GM23338 (cell line): Measurements from ENCODE around the gene AGER. TPM values are rescaled to one million over a fixed set of nuclear protein-coding genes. Genes with fewer than 3 reads are reported as not detected.

Source experiments
- ATAC-seq: fragments of 200-7000 bp; cut with Tn5 transposase; 3 replicates; pipeline ENCODE4 v1.9.1; 2020
- DNase-seq: peaks from one replicate; pipeline ENCODE4 v3.0.0-alpha.2; 2015; ENCODE audit warnings: low spot score
- H2AFZ ChIP-seq: fragments of 200-600 bp; sonication (generic); 2 replicates; pipeline ENCODE4 v1.8.0; 2016; ENCODE audit warnings: antibody characterized with exemption, mild to moderate bottlenecking, moderate library complexity
- H3F3A ChIP-seq: fragments of 200-600 bp; sonication (generic); replicated peaks from 2 replicates; pipeline ENCODE4 v1.8.0; 2017; ENCODE audit warnings: antibody characterized with exemption, mixed run types, low read depth
- H3K27ac ChIP-seq: fragments of 200-600 bp; sonication (generic); 2 replicates; pipeline ENCODE4 v1.6.1; 2016; ENCODE audit warnings: low read depth
- H3K27me3 ChIP-seq: fragments of 200-600 bp; sonication (generic); 2 replicates; pipeline ENCODE4 v1.8.0; 2016; ENCODE audit warnings: mild to moderate bottlenecking, mixed run types, moderate library complexity; ENCODE audit not compliant: insufficient read depth
- H3K36me3 ChIP-seq: fragments of 200-600 bp; sonication (generic); 2 replicates; pipeline ENCODE4 v1.8.0; 2016; ENCODE audit warnings: mild to moderate bottlenecking; ENCODE audit not compliant: insufficient read depth
- H3K4me1 ChIP-seq: fragments of 200-600 bp; sonication (generic); 2 replicates; pipeline ENCODE4 v1.8.0; 2016; ENCODE audit warnings: mild to moderate bottlenecking, moderate library complexity; ENCODE audit not compliant: insufficient read depth
- H3K4me2 ChIP-seq: fragments of 200-600 bp; sonication (generic); 2 replicates; pipeline ENCODE4 v1.7.1; 2017; ENCODE audit warnings: mixed run types
- H3K4me3 ChIP-seq: fragments of 200-600 bp; sonication (generic); 2 replicates; pipeline ENCODE4 v1.6.1; 2016; ENCODE audit warnings: mixed run types
- H3K79me2 ChIP-seq: fragments of 200-600 bp; sonication (generic); replicated peaks from 2 replicates; pipeline ENCODE4 v1.8.0; 2017; ENCODE audit warnings: mild to moderate bottlenecking; ENCODE audit not compliant: insufficient read depth
- H3K9me2 ChIP-seq: fragments of 200-600 bp; sonication (generic); 2 replicates; pipeline ENCODE4 v1.8.0; 2017; ENCODE audit not compliant: insufficient read depth
- H4K20me1 ChIP-seq: fragments of 200-600 bp; sonication (generic); replicated peaks from 2 replicates; pipeline ENCODE4 v1.8.0; 2017; ENCODE audit warnings: mild to moderate bottlenecking; ENCODE audit not compliant: insufficient read depth
- H3K27ac Mint-ChIP-seq: 2 replicates; pipeline ENCODE4 v1.8.0; 2020; ENCODE audit warnings: inconsistent platforms, mild to moderate bottlenecking, moderate library complexity, mixed read lengths
- H3K27me3 Mint-ChIP-seq: 3 replicates; pipeline ENCODE4 v1.8.0; 2022; ENCODE audit warnings: low read depth, mild to moderate bottlenecking, moderate library complexity, mixed read lengths, inconsistent platforms; ENCODE audit not compliant: insufficient read depth, poor library complexity
- H3K36me3 Mint-ChIP-seq: 3 replicates; pipeline ENCODE4 v1.8.0; 2021; ENCODE audit warnings: low read depth, mild to moderate bottlenecking, inconsistent platforms, moderate library complexity, mixed read lengths
- H3K4me1 Mint-ChIP-seq: 3 replicates; pipeline ENCODE4 v1.8.0; 2020; ENCODE audit warnings: mild to moderate bottlenecking, inconsistent platforms, mixed read lengths
- H3K4me3 Mint-ChIP-seq: 3 replicates; pipeline ENCODE4 v1.8.0; 2021; ENCODE audit warnings: moderate library complexity, mild to moderate bottlenecking, inconsistent platforms, mixed read lengths
- H3K9me3 Mint-ChIP-seq: 3 replicates; pipeline ENCODE4 v1.8.0; 2020; ENCODE audit warnings: moderate library complexity, mild to moderate bottlenecking, inconsistent platforms, mixed read lengths
- CREB1 ChIP-seq: fragments of 250-450 bp; sonication (Bioruptor Pico); IDR thresholded peaks from 2 replicates; pipeline ENCODE4 v1.5.0; 2020; ENCODE audit warnings: low read depth, mild to moderate bottlenecking, moderate library complexity
- ETS1 ChIP-seq: IDR thresholded peaks from 2 replicates; pipeline ENCODE4 v1.6.1; 2016; ENCODE audit warnings: antibody characterized with exemption
- EZH2 ChIP-seq: fragments of 200-600 bp; sonication (generic); IDR thresholded peaks from one replicate; pipeline ENCODE4 v1.8.0; 2017; ENCODE audit warnings: antibody characterized with exemption, mild to moderate bottlenecking, low read depth; ENCODE audit not compliant: unreplicated experiment
- EZH2phosphoT487 ChIP-seq: fragments of 200-600 bp; sonication (generic); IDR thresholded peaks from one replicate; pipeline ENCODE4 v1.8.1; 2018; ENCODE audit warnings: antibody characterized with exemption; ENCODE audit not compliant: unreplicated experiment
- JUNB ChIP-seq: IDR thresholded peaks from one replicate; pipeline ENCODE4 v1.6.1; 2016; ENCODE audit warnings: antibody characterized with exemption; ENCODE audit not compliant: unreplicated experiment
- NANOG ChIP-seq: IDR thresholded peaks from 2 replicates; pipeline ENCODE4 v1.6.1; 2016; ENCODE audit warnings: antibody characterized with exemption, borderline replicate concordance
- POLR2AphosphoS5 ChIP-seq: IDR thresholded peaks from 2 replicates; pipeline ENCODE4 v1.6.1; 2016; ENCODE audit warnings: antibody characterized with exemption, low read depth
- STAT1 ChIP-seq: IDR thresholded peaks from one replicate; pipeline ENCODE4 v1.6.1; 2016; ENCODE audit warnings: antibody characterized with exemption; ENCODE audit not compliant: unreplicated experiment
- ZNF114 ChIP-seq: fragments of 250-450 bp; sonication (Bioruptor Pico); IDR thresholded peaks from 2 replicates; pipeline ENCODE4 v1.5.0; 2020; ENCODE audit warnings: mild to moderate bottlenecking, moderate library complexity
- polyA plus RNA-seq: library from polyadenylated mRNA; unstranded; fragments of >200 nt; fragmentation: Nextera tagmentation; extraction: Ambion mirVana; gene quantifications from 2 replicates; pipeline ENCODE4 v1.2.1, GENCODE V29; 2016
- total RNA-seq: library from RNA; depleted of rRNA; stranded (reverse); fragments of >200 nt; shearing (Covaris generic); gene quantifications from 2 replicates; pipeline ENCODE4 v1.2.3, GENCODE V29; 2014
- TF ChIP-seq, protein P1 (sequence below): fragments of 250-450 bp; sonication (Bioruptor Pico); IDR thresholded peaks from 2 replicates; pipeline ENCODE4 v1.5.0; 2020; ENCODE audit warnings: mild to moderate bottlenecking, moderate library complexity
- TF ChIP-seq, protein P2 (sequence below), 2 experiments: fragments of 200-600 bp in 1 of 2; sonication (generic) in 1 of 2; conservative IDR thresholded peaks; 2 replicates each; pipeline versions ENCODE4 v1.5.1 to v1.6.1; 2016 to 2017; ENCODE audit warnings: antibody characterized with exemption in 2 of 2, low read depth in 2 of 2, mild to moderate bottlenecking in 2 of 2, moderate library complexity in 1 of 2

Gene AGER
- total and polyA plus RNA-seq, 2 experiments from 2014 or later, result 2.3 to 3.4 TPM

DNA sequence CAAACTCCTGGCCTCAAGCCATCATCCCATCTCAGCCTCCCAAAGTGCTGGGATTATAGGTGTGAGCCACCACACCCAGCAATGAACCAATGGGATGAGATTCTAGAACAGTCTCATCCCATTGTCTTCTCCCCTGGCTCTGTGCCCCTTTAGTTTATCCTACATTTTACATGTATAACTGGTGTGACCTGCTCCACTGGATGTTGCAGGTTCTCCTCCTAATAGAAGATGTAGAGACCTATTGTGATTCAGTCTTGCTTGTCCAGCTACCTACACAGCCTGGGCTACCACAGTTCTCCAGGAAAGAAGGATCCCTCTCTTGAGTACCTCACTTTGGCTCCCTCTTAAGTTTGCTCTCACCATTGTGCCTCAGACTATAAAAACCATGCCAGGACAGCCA lies 51.9 kb downstream of the AGER start:
- DNase-seq (no peak), ATAC-seq (no peak)
- Histone ChIP-seq H3K27ac (no peak overlapping the region), H4K20me1 (no peaks in the 10 kb centered on the region), H2AFZ (no peak overlapping the region), H3K4me2 (no peak overlapping the region), H3F3A (peaks cover 9% of the 10 kb centered on the region; the same call in 1 of the 2 replicates), H3K4me1 (peaks cover 18% of the 10 kb centered on the region), H3K9me2 (no peaks in the 10 kb centered on the region), H3K27me3 (no peaks in the 10 kb centered on the region), H3K4me3 (no peak overlapping the region), H3K79me2 (peaks cover 10% of the 10 kb centered on the region), H3K36me3 (no peaks in the 10 kb centered on the region)
- no peak overlapping the region for H3K4me3 Mint-ChIP-seq
- no peak overlapping the region for H3K27ac Mint-ChIP-seq
- H3K27me3 Mint-ChIP-seq, result peaks cover 11% of the 10 kb centered on the region
- H3K36me3 Mint-ChIP-seq, result no peaks in the 10 kb centered on the region; the same call in 2 of the 3 replicates
- TF ChIP-seq NANOG, result no peak
- no peak for TF ChIP-seq CREB1
- H3K9me3 Mint-ChIP-seq, result no peaks in the 10 kb centered on the region
- peaks cover 18% of the 10 kb centered on the region for H3K4me1 Mint-ChIP-seq

- Mint-ChIP-seq H3K9me3 (no peaks in the 10 kb centered on the region), H3K4me1 (peaks cover 23% of the 10 kb centered on the region), H3K27ac (peak overlapping the region; percentile 45; the same call in 1 of the 2 replicates), H3K4me3 (peak overlapping the region; percentile 40; the same call in 2 of the 3 replicates), H3K27me3 (peaks cover 11% of the 10 kb centered on the region), H3K36me3 (peaks cover 5% of the 10 kb centered on the region; the same call in 2 of the 3 replicates)
- 0 out of 2 replicates have a peak, but pooled peaks cover under 1% of the 10 kb centered on the region for H4K20me1 ChIP-seq
- peaks cover 10% of the 10 kb centered on the region; the same call in 1 of the 2 replicates for H3F3A ChIP-seq
- no peak overlapping the region for H3K4me2 ChIP-seq
- H3K4me3 ChIP-seq, result no peak overlapping the region
- H2AFZ ChIP-seq, result no peak overlapping the region
- ATAC-seq, result no peak
- H3K27ac ChIP-seq, result no peak overlapping the region
- no peaks in the 10 kb centered on the region for H3K36me3 ChIP-seq
- peaks cover 17% of the 10 kb centered on the region for H3K79me2 ChIP-seq
- H3K27me3 ChIP-seq, result no peaks in the 10 kb centered on the region
- H3K4me1 ChIP-seq, result peaks cover 22% of the 10 kb centered on the region
- no peak for DNase-seq
- no peaks in the 10 kb centered on the region for H3K9me2 ChIP-seq
- TF ChIP-seq, protein P1, sequence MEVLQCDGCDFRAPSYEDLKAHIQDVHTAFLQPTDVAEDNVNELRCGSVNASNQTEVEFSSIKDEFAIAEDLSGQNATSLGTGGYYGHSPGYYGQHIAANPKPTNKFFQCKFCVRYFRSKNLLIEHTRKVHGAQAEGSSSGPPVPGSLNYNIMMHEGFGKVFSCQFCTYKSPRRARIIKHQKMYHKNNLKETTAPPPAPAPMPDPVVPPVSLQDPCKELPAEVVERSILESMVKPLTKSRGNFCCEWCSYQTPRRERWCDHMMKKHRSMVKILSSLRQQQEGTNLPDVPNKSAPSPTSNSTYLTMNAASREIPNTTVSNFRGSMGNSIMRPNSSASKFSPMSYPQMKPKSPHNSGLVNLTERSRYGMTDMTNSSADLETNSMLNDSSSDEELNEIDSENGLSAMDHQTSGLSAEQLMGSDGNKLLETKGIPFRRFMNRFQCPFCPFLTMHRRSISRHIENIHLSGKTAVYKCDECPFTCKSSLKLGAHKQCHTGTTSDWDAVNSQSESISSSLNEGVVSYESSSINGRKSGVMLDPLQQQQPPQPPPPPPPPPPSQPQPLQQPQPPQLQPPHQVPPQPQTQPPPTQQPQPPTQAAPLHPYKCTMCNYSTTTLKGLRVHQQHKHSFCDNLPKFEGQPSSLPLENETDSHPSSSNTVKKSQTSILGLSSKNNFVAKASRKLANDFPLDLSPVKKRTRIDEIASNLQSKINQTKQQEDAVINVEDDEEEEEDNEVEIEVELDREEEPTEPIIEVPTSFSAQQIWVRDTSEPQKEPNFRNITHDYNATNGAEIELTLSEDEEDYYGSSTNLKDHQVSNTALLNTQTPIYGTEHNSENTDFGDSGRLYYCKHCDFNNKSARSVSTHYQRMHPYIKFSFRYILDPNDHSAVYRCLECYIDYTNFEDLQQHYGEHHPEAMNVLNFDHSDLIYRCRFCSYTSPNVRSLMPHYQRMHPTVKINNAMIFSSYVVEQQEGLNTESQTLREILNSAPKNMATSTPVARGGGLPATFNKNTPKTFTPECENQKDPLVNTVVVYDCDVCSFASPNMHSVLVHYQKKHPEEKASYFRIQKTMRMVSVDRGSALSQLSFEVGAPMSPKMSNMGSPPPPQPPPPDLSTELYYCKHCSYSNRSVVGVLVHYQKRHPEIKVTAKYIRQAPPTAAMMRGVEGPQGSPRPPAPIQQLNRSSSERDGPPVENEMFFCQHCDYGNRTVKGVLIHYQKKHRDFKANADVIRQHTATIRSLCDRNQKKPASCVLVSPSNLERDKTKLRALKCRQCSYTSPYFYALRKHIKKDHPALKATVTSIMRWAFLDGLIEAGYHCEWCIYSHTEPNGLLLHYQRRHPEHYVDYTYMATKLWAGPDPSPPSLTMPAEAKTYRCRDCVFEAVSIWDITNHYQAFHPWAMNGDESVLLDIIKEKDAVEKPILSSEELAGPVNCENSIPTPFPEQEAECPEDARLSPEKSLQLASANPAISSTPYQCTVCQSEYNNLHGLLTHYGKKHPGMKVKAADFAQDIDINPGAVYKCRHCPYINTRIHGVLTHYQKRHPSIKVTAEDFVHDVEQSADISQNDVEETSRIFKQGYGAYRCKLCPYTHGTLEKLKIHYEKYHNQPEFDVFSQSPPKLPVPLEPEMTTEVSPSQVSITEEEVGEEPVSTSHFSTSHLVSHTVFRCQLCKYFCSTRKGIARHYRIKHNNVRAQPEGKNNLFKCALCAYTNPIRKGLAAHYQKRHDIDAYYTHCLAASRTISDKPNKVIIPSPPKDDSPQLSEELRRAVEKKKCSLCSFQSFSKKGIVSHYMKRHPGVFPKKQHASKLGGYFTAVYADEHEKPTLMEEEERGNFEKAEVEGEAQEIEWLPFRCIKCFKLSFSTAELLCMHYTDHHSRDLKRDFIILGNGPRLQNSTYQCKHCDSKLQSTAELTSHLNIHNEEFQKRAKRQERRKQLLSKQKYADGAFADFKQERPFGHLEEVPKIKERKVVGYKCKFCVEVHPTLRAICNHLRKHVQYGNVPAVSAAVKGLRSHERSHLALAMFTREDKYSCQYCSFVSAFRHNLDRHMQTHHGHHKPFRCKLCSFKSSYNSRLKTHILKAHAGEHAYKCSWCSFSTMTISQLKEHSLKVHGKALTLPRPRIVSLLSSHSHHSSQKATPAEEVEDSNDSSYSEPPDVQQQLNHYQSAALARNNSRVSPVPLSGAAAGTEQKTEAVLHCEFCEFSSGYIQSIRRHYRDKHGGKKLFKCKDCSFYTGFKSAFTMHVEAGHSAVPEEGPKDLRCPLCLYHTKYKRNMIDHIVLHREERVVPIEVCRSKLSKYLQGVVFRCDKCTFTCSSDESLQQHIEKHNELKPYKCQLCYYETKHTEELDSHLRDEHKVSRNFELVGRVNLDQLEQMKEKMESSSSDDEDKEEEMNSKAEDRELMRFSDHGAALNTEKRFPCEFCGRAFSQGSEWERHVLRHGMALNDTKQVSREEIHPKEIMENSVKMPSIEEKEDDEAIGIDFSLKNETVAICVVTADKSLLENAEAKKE (CRISPR knock-in tag), result no peak
- TF ChIP-seq NANOG, result no peak
- no peak for TF ChIP-seq EZH2
- TF ChIP-seq ETS1, result no peak
- no peak for TF ChIP-seq EZH2phosphoT487
- TF ChIP-seq STAT1, result no peak
- no peak for TF ChIP-seq POLR2AphosphoS5
- TF ChIP-seq CREB1, result no peak
- no peak for TF ChIP-seq ZNF114 (CRISPR knock-in tag)
- TF ChIP-seq, protein P2, sequence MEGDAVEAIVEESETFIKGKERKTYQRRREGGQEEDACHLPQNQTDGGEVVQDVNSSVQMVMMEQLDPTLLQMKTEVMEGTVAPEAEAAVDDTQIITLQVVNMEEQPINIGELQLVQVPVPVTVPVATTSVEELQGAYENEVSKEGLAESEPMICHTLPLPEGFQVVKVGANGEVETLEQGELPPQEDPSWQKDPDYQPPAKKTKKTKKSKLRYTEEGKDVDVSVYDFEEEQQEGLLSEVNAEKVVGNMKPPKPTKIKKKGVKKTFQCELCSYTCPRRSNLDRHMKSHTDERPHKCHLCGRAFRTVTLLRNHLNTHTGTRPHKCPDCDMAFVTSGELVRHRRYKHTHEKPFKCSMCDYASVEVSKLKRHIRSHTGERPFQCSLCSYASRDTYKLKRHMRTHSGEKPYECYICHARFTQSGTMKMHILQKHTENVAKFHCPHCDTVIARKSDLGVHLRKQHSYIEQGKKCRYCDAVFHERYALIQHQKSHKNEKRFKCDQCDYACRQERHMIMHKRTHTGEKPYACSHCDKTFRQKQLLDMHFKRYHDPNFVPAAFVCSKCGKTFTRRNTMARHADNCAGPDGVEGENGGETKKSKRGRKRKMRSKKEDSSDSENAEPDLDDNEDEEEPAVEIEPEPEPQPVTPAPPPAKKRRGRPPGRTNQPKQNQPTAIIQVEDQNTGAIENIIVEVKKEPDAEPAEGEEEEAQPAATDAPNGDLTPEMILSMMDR (conservative IDR thresholded peaks at IDR 0.05; ENCODE audit: low read depth in 2 of 2), result no peak
- TF ChIP-seq JUNB, result no peak
Measured at GRCh38 chr6:32131439-32131948, 52.6 kb downstream of the AGER start.
